ENCODE measurements around the gene GXYLT1. TPM values are rescaled to one million over a fixed set of nuclear protein-coding genes. Genes with fewer than 3 reads are reported as not detected.

Gene GXYLT1
- total and polyA plus RNA-seq, 10 donors, result 1.6 to 21.7 (median 12.5) TPM

DNA sequence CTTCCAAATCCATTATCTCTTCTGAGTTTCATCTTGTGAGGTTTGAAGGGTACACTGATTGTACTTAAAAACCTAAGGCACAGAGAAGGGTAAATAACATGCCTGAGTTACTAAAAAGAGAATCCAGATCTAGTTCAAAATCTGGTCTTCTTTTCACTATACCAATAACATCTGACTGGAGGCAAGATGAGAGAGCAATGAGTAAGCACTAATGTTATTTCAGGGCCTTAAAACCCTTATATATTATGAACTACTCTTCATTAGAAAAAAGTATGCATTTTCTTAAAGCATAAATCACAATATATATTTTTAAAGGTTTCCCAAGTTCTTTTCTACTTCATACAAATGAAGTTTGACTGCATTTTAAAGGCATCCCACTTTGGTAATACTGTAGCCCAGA, 60.2 kb downstream of the GXYLT1 start:
- H3K4me1 ChIP-seq, result no peaks in the 10 kb centered on the region
- DNase-seq, result no peak
- no peak overlapping the region for H3K4me3 ChIP-seq
- intact Hi-C loops (cut with DNase I; ENCODE audit: low total_unique reads), result no loop called here
- TF ChIP-seq POLR2AphosphoS5 (IDR thresholded peaks at IDR 0.05), result no peak
- TF ChIP-seq, protein P1, sequence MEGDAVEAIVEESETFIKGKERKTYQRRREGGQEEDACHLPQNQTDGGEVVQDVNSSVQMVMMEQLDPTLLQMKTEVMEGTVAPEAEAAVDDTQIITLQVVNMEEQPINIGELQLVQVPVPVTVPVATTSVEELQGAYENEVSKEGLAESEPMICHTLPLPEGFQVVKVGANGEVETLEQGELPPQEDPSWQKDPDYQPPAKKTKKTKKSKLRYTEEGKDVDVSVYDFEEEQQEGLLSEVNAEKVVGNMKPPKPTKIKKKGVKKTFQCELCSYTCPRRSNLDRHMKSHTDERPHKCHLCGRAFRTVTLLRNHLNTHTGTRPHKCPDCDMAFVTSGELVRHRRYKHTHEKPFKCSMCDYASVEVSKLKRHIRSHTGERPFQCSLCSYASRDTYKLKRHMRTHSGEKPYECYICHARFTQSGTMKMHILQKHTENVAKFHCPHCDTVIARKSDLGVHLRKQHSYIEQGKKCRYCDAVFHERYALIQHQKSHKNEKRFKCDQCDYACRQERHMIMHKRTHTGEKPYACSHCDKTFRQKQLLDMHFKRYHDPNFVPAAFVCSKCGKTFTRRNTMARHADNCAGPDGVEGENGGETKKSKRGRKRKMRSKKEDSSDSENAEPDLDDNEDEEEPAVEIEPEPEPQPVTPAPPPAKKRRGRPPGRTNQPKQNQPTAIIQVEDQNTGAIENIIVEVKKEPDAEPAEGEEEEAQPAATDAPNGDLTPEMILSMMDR (IDR thresholded peaks at IDR 0.05 in 8 of 11, conservative IDR thresholded peaks at IDR 0.05 in 3 of 11), result no peak
- TF ChIP-seq POLR2A (IDR thresholded peaks at IDR 0.05), result no peak
- H3K27ac ChIP-seq, result no peak overlapping the region
- H3K36me3 ChIP-seq, result peaks cover 0 to 70% (median 5%) of the 10 kb centered on the region in 6 donors
- H3K27me3 ChIP-seq (replicated peaks in 1 of 7), result no peaks in the 10 kb centered on the region
- no peaks in the 10 kb centered on the region for H3K9me3 ChIP-seq

DNA sequence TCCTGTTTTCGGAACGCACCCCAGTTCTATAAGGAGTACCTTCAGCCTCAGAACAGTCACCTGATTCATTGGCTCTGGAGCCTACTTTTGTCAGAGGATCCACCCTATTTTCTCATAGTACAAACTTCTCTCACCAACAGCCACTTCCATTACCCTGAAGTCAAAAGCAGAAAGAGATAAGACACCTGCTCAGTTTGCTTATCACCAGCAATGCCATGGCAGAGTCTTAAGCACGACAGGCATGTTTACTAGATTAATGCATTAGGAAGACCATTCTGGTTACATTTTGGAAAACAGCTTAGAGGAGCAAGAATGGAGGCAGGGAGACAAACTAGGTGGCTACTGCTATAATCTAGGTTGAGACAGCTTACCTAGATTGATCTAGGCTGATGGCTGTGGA, 67.7 kb downstream of the GXYLT1 start:
- DNase-seq, result no peak
- Histone ChIP-seq H3K27me3 (replicated peaks in 1 of 7) (no peaks in the 10 kb centered on the region), H3K4me1 (no peaks in the 10 kb centered on the region), H3K36me3 (peaks cover 0 to 15% (median 0%) of the 10 kb centered on the region in 6 donors), H3K4me3 (no peak overlapping the region), H3K9me3 (no peaks in the 10 kb centered on the region), H3K27ac (no peak overlapping the region)
- no peak for TF ChIP-seq POLR2A (IDR thresholded peaks at IDR 0.05)
- TF ChIP-seq POLR2AphosphoS5 (IDR thresholded peaks at IDR 0.05), result no peak
- TF ChIP-seq, protein P1 (IDR thresholded peaks at IDR 0.05 in 8 of 11, conservative IDR thresholded peaks at IDR 0.05 in 3 of 11), result no peak
- 78 to 90% (median 87%) methylated on average over 3 of the region's 3 CpGs for WGBS, 5 donors
- intact Hi-C loops (cut with DNase I; ENCODE audit: low total_unique reads), result no loop called here

DNA sequence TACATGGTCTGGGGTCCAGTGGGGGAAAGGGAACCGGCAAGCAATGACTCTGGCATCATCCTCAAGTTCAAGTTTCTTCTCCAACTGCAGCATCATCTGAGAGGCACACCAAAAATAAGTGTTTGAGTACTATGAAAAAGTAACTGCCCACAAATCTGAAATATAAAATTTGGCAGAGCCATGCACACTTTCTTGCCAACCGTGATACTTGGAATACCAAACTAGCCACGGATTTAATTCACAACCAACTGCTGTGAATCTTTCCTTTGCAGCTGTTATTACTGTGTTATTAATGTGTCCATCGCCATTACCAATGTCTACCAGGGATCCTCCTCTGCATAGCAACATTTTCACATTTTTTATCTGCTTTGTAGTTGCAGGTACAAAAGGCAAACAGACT, 74.6 kb downstream of the GXYLT1 start:
- Histone ChIP-seq H3K36me3 (no peaks in the 10 kb centered on the region), H3K27me3 (replicated peaks in 1 of 7) (no peaks in the 10 kb centered on the region), H3K27ac (no peak overlapping the region), H3K4me3 (no peak overlapping the region), H3K4me1 (no peaks in the 10 kb centered on the region), H3K9me3 (peaks cover 0 to 10% (median 0%) of the 10 kb centered on the region in 8 donors)
- DNase-seq, result no peak
- 84 to 93% (median 89%) methylated on average over 4 of the region's 4 CpGs for WGBS, 5 donors
- intact Hi-C loops (cut with DNase I; ENCODE audit: low total_unique reads), result no loop called here
- TF ChIP-seq, protein P1 (IDR thresholded peaks at IDR 0.05 in 8 of 11, conservative IDR thresholded peaks at IDR 0.05 in 3 of 11), result no peak
- TF ChIP-seq POLR2A (IDR thresholded peaks at IDR 0.05), result no peak
- no peak for TF ChIP-seq POLR2AphosphoS5 (IDR thresholded peaks at IDR 0.05)

DNA sequence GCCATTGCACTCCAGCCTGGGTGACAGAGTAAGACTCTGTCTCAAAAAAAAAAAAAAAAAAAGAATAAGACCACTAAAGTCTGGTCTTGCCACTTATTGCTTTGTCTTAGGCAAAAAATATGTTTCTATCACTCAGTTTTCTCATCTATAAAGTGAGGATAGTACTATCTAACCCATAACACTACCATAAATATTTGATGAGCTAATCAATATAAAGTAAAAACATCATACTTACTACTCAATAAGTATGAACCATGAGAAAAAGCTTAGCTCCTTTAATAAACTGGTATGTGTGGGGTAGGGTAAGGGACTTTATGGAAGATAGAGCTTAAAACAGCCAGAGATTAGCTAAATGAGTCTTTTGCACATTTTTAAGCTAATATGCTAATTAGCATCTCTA, 85.5 kb downstream of the GXYLT1 start:
- no peak for DNase-seq
- H3K4me1 ChIP-seq, result peaks cover 0 to 11% (median 5%) of the 10 kb centered on the region in 6 donors
- no peak for TF ChIP-seq POLR2AphosphoS5 (IDR thresholded peaks at IDR 0.05)
- no peak for TF ChIP-seq POLR2A (IDR thresholded peaks at IDR 0.05)
- TF ChIP-seq, protein P1 (IDR thresholded peaks at IDR 0.05 in 8 of 11, conservative IDR thresholded peaks at IDR 0.05 in 3 of 11), result no peak
- intact Hi-C loops (cut with DNase I; ENCODE audit: low total_unique reads), result no loop called here
- H3K27me3 ChIP-seq (replicated peaks in 1 of 7), result peaks cover 0 to 4% (median 0%) of the 10 kb centered on the region in 7 donors
- no peak overlapping the region for H3K27ac ChIP-seq
- no peaks in the 10 kb centered on the region for H3K36me3 ChIP-seq
- peaks cover 0 to 13% (median 5%) of the 10 kb centered on the region in 8 donors for H3K9me3 ChIP-seq
- no peak overlapping the region for H3K4me3 ChIP-seq

Data from spleen (tissue), 11 donors.